Breast epithelium (tissue), 4 donors: ENCODE measurements around the gene C1orf21. TPM values are rescaled to one million over a fixed set of nuclear protein-coding genes. Genes with fewer than 3 reads are reported as not detected.

Experiments used
- DNase-seq, 2 donors: peaks; one replicate each; pipeline ENCODE4 v3.0.0-alpha.2; 2019; ENCODE audit warnings: low spot score in 2 of 2
- H3K27ac ChIP-seq, 2 donors: fragments of 200-600 bp; sonication (generic) in 1 of 2; one replicate each; pipeline ENCODE4 v1.5.1; 2016 to 2019; ENCODE audit warnings: mild to moderate bottlenecking in 1 of 2
- H3K27me3 ChIP-seq, 2 donors: fragments of 200-600 bp; sonication (generic) in 1 of 2; one replicate each; pipeline versions ENCODE4 v1.5.1 to v1.6.0; 2017 to 2019; ENCODE audit warnings: control low read depth in 1 of 2, mild to moderate bottlenecking in 1 of 2
- H3K36me3 ChIP-seq: fragments of 200-600 bp; one replicate; pipeline ENCODE4 v1.5.1; 2019
- H3K4me1 ChIP-seq, 2 donors: fragments of 200-600 bp; sonication (generic); one replicate each; pipeline ENCODE4 v1.5.1; 2016 to 2019; ENCODE audit warnings: control low read depth in 1 of 2
- H3K4me3 ChIP-seq, 3 donors: fragments of 200-600 bp; sonication (generic); 1 replicate in 2 of 3; 2 replicates in 1 of 3; pipeline ENCODE4 v1.5.1; 2016 to 2019; ENCODE audit warnings: mild to moderate bottlenecking in 3 of 3, moderate library complexity in 2 of 3
- H3K9me3 ChIP-seq, 2 donors: fragments of 200-600 bp; sonication (generic) in 1 of 2; one replicate each; pipeline ENCODE4 v1.5.1; 2016 to 2019; ENCODE audit warnings: control low read depth in 1 of 2
- CTCF ChIP-seq, 3 donors: fragments of 450-650 bp; IDR thresholded peaks; one replicate each; pipeline ENCODE4 v1.5.1; 2016 to 2017; ENCODE audit warnings: antibody characterized with exemption in 3 of 3, mild to moderate bottlenecking in 3 of 3, moderate library complexity in 3 of 3
- POLR2A ChIP-seq: fragments of 450-650 bp; IDR thresholded peaks from one replicate; pipeline ENCODE4 v1.6.1; 2016; ENCODE audit warnings: antibody characterized with exemption, mild to moderate bottlenecking, moderate library complexity
- POLR2AphosphoS5 ChIP-seq, 3 donors: sonication (generic); formaldehyde crosslinking; IDR thresholded peaks; one replicate each; pipeline ENCODE4 v1.6.1; 2017; ENCODE audit warnings: antibody characterized with exemption in 3 of 3
- intact Hi-C: fragments of 100-400 bp; cut with DNase I; formaldehyde crosslinking; loops from one replicate; pipeline ENCODE4 v1.15.1; 2023; ENCODE audit warnings: low total_unique reads
- total RNA-seq, 3 donors: library from RNA; depleted of rRNA; stranded (reverse); fragments of >200 nt; gene quantifications; one replicate each; pipeline ENCODE4 v1.1.0, GENCODE V29; 2016

The C1orf21 gene
- total RNA-seq, 3 donors from 2014 or later: 31.5 to 75.7 (median 54.7) TPM

- no peak for DNase-seq
- no peaks in the 10 kb centered on the region for H3K9me3 ChIP-seq
- H3K27ac ChIP-seq: no peak overlapping the region
- no peaks in the 10 kb centered on the region for H3K27me3 ChIP-seq
- intact Hi-C loops: no loop called here
- TF ChIP-seq POLR2A (no peak), POLR2AphosphoS5 (IDR thresholded peaks at IDR 0.05) (no peak), CTCF (IDR thresholded peaks at IDR 0.05) (no peak)
- no peaks in the 10 kb centered on the region for H3K4me1 ChIP-seq
- no peak overlapping the region for H3K4me3 ChIP-seq
- no peaks in the 10 kb centered on the region for H3K36me3 ChIP-seq
Observed at GRCh38 chr1:184449916-184450315, 63.1 kb downstream of the C1orf21 start.

- Histone ChIP-seq H3K27me3 (no peaks in the 10 kb centered on the region), H3K4me1 (no peaks in the 10 kb centered on the region), H3K9me3 (no peaks in the 10 kb centered on the region), H3K36me3 (no peaks in the 10 kb centered on the region), H3K27ac (no peak overlapping the region), H3K4me3 (no peak overlapping the region)
- intact Hi-C loops: no loop called here
- no peak for DNase-seq
- no peak for TF ChIP-seq CTCF (IDR thresholded peaks at IDR 0.05)
Observed at GRCh38 chr1:184455786-184456185, 69.0 kb downstream of the C1orf21 start.

- H3K4me3 ChIP-seq: no peak overlapping the region
- no peaks in the 10 kb centered on the region for H3K4me1 ChIP-seq
- intact Hi-C loops: no loop called here
- no peaks in the 10 kb centered on the region for H3K9me3 ChIP-seq
- TF ChIP-seq POLR2A (no peak), CTCF (IDR thresholded peaks at IDR 0.05) (no peak)
- H3K27me3 ChIP-seq: no peaks in the 10 kb centered on the region
- no peak for DNase-seq
- H3K27ac ChIP-seq: no peak overlapping the region
- H3K36me3 ChIP-seq: no peaks in the 10 kb centered on the region
Observed at GRCh38 chr1:184456189-184456588, 69.4 kb downstream of the C1orf21 start.

- DNase-seq: no peak
- H3K4me1 ChIP-seq: no peaks in the 10 kb centered on the region
- no peak overlapping the region for H3K27ac ChIP-seq
- H3K36me3 ChIP-seq: no peaks in the 10 kb centered on the region
- no peaks in the 10 kb centered on the region for H3K9me3 ChIP-seq
- H3K27me3 ChIP-seq: no peaks in the 10 kb centered on the region
- TF ChIP-seq POLR2AphosphoS5 (IDR thresholded peaks at IDR 0.05): no peak
- no peak for TF ChIP-seq CTCF (IDR thresholded peaks at IDR 0.05)
- no peak for TF ChIP-seq POLR2A
- intact Hi-C loops: no loop called here
- no peak overlapping the region for H3K4me3 ChIP-seq
Observed at GRCh38 chr1:184457500-184457899, 70.7 kb downstream of the C1orf21 start.

GRCh38 chr1:184461321-184461720 lies 74.5 kb downstream of the C1orf21 start:
- Histone ChIP-seq H3K9me3 (no peaks in the 10 kb centered on the region), H3K4me1 (no peaks in the 10 kb centered on the region)
- intact Hi-C loops: no loop called here

More at GRCh38 chr1:184461321-184461720, 74.5 kb downstream of the C1orf21 start:
- Histone ChIP-seq H3K27me3 (no peaks in the 10 kb centered on the region), H3K27ac (no peak overlapping the region), H3K4me3 (no peak overlapping the region), H3K36me3 (no peaks in the 10 kb centered on the region)
- TF ChIP-seq CTCF (IDR thresholded peaks at IDR 0.05) (no peak), POLR2A (no peak), POLR2AphosphoS5 (IDR thresholded peaks at IDR 0.05) (no peak)
- no peak for DNase-seq
